NCI-H345 treated with DMSO at 0.1 percent for 48 hours (cell line): ENCODE measurements around the gene KRTCAP3.
"Not testable (repeated sequence)": the region's sequence is repeated elsewhere in the genome, so short reads cannot be mapped to it uniquely, and the experiment has no call there.

ENCODE experiments used
- DNase-seq: peaks from one replicate; lab custom pipeline; 2025; ENCODE audit not compliant: unreplicated experiment; lab: John Stamatoyannopoulos, UW

Gene KRTCAP3, protein sequence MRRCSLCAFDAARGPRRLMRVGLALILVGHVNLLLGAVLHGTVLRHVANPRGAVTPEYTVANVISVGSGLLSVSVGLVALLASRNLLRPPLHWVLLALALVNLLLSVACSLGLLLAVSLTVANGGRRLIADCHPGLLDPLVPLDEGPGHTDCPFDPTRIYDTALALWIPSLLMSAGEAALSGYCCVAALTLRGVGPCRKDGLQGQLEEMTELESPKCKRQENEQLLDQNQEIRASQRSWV

DNA sequence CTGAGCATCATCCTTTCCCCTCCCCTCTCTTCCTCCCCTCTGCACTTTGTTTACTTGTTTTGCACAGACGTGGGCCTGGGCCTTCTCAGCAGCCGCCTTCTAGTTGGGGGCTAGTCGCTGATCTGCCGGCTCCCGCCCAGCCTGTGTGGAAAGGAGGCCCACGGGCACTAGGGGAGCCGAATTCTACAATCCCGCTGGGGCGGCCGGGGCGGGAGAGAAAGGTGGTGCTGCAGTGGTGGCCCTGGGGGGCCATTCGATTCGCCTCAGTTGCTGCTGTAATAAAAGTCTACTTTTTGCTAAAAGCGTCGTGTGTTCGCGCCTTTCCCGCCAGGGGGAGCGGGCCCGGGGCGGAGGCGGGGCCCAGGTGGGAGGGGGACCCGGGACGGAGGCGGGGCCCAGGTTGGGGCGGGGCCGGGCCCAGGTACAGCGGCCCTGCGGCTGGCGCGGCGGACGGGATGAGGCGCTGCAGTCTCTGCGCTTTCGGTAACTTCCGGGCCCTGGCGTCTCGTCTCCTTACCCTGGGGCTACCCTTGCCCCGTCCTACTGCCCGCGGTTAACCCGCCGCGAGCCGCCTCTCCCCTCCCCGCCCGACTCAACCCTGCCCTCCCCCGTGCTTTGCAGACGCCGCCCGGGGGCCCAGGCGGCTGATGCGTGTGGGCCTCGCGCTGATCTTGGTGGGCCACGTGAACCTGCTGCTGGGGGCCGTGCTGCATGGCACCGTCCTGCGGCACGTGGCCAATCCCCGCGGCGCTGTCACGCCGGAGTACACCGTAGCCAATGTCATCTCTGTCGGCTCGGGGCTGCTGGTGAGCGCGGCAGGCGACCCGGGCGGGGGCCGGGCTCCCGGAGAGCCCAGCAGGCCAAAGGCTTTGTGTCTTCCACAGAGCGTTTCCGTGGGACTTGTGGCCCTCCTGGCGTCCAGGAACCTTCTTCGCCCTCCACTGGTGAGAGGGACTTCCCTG lies at the start of gene KRTCAP3:
Gene KRTCAP3, plus strand, starts transcription at position 424 of the 962 bp plus-strand sequence. Its CDS starts 32 bp downstream, at position 456.
- peak; percentile 60 for DNase-seq

DNA sequence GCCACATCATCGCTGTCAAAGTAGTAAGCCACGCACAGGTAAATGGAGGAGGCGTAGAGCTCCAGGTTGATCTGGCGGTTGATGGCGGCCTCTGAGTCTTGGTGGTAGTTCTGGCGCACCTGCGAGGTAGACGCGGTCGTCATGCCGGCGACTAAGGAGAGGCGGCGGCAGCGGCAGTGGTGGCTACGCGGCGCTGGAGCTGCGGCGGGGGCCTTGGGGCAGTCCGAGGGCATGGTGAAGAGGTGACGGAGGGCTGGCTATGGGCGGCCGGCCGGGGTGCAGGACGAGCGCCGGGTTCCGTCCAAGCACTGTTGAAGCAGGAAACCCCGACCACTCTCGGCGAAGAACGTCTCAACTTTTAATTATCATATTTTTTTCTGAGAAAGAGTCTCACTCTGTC lies 49.0 kb upstream of the KRTCAP3 start:
- no peak for DNase-seq

DNA sequence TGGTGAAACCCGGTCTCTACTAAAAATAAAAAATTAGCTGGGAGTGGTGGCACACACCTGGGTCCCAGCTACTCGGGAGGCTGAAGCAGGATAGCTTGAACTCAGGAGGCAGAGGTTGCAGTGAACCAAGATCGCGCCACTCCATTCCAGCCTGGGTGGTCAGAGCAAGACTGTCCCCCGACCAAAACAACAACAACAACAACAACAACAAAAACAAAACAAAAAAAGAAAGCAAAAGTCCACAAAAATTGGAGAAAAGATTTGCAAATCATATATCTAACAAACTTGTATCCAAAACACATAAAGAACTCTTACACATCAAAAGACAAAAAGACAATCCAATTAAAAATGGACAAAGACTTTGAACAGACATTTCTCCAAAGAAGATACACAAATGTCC lies 43.2 kb upstream of the KRTCAP3 start:
- DNase-seq = no peak

DNA sequence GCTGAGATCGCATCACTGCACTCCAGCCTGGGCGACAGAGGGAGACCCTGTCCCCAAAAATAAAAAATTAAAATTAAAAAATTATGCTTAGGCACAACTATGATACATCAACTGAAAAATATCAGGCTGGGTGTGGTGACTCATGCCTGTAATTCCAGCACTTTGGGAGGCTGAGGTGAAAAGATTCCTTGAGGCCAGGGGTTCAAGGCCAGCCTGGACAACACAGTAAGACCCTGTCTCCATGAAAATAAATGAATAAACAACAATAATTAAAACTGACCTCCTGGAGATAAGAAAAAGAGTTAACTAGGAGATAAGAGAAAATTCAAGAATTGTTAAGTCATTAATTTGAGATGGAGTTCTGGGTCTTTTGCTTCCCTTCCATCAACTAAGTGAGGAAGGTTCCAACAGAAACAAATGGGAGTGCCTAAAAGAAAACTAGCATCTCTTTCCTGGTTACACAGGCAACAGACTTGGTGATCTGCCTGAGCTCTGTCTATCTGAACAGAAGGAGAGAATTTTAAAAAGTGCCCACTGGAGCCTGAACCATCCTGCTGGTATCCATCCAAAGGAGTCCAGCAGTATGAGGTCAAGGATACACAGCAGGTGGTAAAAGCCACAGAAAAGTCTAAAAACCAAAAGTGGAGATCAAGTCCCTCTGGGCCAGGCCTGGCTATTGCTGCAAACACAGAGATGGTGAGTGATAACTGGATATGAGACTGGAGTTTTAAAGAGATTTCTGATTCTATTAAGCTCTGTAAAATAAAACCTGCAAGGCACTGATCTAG lies 41.6 kb upstream of the KRTCAP3 start:
- DNase-seq = no peak

DNA sequence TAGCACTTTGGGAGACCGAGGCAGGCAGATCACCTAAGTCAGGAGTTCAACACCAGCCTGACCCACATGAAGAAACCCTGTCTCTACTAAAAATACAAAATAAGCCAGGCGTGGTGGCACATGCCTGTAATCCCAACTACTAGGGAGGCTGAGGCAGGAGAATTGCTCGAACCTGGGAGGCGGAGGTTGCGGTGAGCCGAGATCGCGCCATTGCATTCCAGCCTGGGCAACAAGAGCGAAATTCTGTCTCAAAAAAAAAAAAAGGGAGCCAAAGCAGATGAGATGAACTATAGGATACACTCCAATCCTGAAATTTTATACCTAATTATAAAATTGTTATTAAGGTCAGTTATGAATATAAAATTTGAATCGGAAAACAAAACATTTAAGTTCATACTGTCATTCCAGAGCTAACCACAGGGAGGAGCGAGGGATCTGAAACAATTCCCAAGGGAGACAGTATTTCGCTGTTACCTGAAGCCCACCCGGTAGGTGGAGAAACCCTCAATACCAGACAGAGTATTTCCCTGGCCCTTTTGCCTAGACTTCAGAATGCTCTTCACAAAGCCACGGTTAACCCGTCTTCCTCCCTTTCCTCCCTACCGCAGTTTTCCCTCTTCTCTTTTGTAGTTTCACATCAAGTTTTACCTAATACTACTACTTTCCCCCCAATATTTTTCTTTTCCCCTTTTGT lies 34.2 kb upstream of the KRTCAP3 start:
- peak; percentile 76 for DNase-seq

DNA sequence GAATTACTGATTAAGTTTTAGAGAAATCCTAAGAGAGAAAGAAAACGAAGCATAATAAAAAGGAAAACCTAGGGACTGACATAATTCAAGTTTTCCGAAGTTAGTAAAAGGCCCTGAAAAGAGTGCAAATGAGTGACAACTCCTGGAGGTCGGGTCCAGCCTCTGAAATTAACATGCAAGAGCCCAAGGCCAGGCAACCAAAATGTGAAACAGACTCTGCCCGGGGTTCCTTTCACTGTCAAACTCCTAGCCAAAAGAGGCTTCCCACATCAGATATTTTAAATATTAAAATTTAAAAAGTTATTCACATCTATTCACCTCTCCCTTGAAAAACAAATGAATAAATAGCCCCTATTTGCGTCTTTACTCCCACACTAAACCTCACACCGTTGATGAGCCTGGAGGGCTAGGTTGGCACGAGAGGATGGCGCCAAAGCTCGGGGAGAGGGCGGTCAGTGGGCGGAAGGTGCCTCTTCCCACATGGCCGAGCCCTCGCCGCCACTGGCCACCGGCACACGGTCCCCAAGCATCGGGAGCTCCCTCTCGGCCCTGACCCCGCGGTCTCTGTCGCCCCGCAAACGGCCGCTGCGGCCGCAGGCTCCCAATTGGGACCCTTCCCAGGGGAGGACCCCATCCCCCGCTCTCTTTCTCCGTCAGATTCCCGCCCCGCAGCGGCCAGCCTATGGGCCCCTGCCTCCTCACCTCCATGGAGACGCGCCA lies 33.4 kb upstream of the KRTCAP3 start:
- DNase-seq = no peak

DNA sequence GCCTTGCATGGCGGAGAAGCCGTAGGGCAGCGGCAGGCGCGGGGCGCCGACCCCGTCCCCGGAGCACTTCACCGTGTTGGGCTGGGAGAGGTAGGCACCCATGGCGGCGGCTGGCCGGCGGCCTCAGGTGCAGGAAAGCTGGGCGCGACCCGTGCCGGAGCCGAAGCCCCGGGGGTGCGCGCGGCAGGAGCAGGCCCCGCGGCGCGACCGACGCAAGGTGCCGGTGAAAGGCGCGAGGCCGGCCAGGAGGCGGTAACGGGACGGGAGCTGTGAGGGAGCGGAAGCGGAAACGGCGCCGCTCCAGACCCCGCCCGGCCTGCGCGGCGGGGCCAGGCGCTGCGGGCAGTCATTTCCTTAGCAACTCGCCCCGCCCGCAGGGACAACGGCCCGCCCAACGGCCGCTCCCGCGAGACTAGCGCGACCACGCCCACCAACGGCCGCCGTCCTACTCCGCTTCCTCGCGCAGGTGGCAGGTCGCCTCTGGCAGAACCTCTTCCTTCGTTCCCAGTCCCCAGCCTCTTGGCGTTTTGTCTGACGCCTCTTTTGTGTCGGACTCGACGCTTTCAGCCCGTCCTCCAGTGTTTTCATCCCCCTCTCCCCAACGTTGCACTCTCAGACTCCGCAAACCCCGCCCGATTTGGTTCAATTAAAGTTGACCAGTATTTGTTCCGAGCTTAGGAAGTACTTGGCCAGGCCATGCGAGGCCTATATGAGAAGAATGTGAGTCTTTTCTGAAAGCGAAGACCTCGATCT lies 32.7 kb upstream of the KRTCAP3 start, which contains the start of gene PPM1G:
Gene PPM1G, minus strand, starts transcription at position 271 of the 753 bp plus-strand sequence. Its CDS starts 169 bp downstream, at position 102.
- peak; percentile 94 for DNase-seq

DNA sequence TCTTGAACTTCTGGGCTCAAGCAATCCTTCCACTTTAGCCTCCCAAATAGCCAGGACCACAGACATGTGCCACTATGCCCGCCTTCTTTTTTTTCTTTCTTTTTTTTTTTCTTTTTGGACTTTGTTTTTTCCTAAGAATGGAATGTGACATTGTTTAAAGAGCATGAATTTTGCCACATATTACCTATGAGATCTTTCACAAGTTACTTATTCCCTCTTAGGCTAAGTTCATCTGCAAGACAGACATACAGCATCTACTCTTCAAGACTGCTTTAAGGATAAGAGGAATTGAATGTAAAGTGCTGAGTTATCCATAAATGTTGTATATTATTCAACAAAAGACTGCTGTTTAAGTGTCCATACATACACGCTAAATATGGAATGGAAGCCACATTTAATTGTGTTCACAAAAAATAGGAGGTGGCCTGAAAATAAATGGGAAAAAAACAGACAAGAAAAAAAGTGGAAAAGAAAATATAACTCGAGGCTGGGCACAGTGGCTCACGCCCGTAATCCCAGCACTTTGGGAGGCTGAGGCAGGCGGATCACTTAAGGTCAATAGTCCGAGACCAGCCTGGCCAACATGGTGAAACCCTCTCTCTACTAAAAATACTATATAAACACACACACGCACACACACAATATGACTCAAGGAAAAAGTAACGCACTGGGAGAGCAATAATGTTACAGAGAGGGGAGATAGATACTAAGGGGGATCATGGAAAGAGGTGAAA lies 29.6 kb upstream of the KRTCAP3 start:
- no peak for DNase-seq

DNA sequence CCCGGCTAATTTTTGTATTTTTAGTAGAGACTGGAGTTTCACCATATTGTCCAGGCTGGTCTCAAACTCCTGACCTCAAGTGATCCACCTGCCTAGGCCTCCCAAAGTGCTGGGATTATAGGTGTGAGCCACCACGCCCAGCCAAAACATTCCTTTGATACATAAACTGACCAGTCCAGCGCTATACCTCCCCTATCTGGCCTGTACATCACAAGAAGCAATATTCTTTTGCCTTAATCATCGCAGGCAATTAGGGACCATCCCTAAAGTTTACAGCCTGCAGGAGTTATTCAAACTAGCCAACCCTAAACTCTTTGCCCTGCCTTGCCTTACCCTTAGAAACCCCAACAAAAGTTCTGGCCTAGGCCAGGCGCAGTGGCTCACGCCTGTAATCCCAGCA lies 26.0 kb upstream of the KRTCAP3 start:
- DNase-seq = no peak

DNA sequence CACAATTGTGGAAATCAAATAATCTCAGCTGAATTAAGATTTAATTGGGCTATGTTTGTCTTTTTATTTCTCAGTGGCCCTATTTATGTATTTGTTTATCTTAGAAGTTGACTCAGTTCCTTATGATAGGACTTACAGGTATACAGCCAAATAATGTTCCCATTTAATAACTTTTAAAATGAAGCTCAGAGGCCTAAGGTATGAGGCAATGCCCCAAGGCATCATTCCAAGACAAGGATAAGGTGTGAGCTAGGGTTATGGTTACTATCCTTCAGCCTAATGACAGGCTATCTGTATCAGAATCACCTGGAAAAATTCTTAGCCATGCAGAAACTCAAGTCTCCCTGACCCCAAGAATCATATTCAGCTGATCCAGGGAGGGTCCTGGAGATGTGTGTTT lies 21.2 kb upstream of the KRTCAP3 start:
- no peak for DNase-seq

DNA sequence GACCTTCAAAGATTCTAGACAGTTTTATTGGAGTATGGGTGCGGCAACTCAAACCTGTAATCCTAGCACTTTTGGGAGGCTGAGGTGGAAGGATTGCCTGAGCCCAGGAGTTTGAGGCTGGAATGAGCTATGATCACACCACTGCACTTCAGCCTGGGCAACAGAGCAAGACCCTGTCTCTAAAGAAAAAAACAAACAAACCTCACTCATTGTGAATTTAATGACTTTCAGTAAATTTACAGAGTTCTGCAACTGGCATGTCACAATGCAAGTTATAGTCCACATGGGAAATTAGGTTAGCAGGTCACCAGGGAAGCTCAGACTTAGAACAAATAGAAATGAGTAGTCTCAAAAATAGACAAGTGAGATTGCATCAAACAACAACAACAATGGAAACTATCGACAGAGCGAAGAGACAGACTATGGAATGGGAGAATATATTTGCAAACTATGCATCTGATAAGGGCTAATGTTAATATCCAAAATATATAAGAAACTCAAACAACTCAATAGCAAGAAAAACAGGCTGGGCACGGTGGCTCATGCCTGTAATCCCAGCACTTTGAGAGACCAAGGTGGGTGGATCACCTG lies 20.4 kb upstream of the KRTCAP3 start:
- DNase-seq = no peak

DNA sequence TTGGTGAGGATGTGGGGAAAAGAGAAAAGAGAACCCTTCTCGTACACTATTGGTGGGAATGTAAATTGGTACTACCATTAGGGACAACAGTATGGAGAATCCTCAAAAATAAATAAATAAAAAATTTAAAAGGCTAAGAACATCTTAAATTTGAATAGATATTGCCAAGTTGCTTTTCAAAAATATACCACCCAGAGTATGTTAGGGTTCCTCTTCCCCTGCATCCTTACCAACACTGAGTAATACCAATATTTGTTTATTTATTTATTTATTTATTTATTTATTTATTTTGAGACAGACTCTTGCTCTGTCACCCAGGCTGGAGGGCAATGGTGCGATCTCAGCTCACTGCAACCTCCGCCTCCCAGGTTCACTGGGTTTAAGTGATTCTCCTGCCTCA lies 19.2 kb upstream of the KRTCAP3 start:
- DNase-seq = no peak

DNA sequence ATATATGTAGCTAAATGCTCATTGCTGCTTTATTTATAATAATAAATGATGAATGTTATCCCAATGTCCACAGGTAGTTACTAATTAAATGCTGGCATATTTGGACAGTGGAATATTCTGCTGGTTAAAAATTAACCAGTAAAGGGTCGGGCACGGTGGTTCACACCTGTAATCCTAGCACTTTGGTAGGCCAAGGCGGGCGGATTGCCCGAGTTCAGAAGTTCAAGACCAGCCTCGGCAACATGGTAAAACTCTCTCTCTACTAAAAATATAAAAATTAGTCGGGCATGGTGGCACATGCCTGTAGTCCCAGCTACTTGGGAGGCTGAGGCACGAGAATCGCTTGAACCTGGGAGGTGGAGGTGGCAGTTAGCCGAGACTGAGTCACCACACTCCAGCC lies 17.1 kb upstream of the KRTCAP3 start:
- not testable (repeated sequence) for DNase-seq

DNA sequence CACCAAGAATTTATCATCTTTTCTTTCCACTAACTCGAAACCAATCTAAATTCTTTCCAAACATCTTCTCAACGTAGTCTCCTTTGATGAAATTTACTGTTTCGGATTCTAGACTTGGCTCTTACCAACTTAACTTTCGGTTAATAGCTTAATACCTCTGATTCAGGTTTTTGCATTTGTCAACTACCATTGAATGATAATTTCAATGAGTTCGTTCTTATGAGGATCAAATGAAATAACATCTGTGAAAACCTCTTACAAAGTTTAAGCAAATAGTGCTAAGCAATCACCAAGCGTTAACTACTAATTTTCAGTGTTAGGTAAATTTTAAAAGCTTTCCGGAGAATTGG lies 14.3 kb upstream of the KRTCAP3 start:
- peak; percentile 60 for DNase-seq

DNA sequence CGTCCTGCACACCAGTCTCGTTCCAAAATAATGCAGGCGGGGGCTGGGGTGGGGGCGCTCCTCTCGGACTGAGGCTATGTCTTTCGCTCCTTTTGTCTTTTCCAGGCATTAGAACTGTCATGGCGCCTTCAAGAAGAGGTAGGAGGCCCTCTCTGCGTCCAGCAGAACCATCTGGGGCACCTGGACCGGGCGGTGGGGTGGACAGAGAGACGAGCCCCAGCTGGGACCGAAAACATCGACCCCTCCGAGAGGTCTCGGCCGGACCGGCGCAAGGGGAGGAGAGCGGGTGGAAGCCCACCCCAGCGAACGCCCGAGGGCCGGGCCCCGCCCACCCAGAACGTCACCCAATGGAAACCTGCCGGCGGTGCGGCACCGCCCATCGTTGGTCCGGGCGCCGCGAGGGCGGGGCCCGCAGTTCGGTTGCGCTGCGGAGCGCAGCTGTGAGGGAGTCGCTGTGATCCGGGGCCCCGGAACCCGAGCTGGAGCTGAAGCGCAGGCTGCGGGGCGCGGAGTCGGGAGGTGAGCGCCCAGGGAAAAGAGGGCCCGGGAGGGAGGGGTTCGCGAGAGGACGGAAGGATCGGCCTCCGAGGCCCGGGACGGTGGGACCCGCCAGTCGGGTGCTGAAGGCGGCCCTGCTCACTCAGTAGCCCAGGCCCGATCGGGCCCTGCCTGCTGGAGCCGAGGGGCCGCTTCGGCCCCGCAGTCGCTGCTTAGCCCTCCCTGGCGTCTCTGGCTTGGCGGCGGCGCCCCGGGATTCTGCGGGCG lies 13.8 kb upstream of the KRTCAP3 start, which contains the start of gene NRBP1:
Gene NRBP1, plus strand, starts transcription at position 419 of the 765 bp plus-strand sequence. CDS start 4,643 bp downstream, outside the sequence.
- peak; percentile 93 for DNase-seq

DNA sequence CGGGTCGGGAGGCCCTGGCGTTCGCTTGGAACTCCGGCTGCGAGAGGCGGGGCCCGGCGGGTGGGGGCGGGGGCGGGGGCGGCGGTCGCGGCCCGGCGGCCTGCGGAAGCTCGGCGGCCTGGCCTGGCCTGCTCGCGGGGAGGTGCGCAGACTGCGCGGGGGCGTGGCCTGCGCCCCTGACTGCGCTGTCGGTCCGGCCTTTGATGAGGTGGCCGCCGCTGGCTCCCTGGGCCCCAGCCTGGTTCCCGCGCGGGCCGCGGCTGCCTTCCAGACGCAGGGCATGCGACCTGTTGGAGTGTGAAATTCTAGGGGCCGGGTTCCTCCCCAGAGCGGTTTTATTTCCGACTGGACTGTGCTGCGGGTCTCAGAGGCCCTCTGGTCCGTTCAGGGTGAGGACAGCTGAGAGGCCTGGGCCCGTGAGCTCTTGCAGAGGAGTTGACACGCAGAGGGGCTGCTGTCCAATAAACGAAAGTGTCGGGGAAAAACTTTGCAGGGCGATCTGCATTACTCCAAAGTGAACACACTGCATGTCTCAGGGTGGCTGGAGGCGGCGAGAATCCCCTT lies 13.1 kb upstream of the KRTCAP3 start:
- peak; percentile 72 for DNase-seq

DNA sequence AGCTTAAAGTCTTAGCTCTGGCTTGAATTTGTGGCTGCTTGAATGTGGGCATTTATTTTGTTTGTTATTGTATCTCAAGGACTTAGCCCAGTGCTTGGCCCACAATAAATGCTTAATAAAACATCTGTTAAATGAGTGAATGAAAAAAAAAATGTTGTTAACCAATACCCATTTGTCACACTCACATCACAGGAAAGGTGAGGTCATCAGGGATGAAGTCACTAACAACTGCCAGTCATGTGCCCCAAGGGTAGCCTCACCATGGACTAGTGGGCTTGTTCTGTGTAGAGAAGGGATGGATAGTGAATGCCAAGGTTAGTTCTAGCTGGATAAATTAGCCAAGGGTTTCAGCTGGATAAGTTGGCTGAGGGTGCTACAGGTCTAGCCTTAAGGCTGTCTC lies 10.8 kb upstream of the KRTCAP3 start:
- DNase-seq = no peak
